Vagina (tissue), 2 donors: ENCODE measurements around the gene CD22. TPM values are rescaled to one million over a fixed set of nuclear protein-coding genes. Genes with fewer than 3 reads are reported as not detected.

Experiments used
- DNase-seq, 2 donors: peaks; one replicate each; pipeline ENCODE4 v3.0.0-alpha.2; 2017; ENCODE audit errors: extremely low spot score in 2 of 2
- H3K27ac ChIP-seq: fragments of 200-600 bp; sonication (generic); one replicate; pipeline ENCODE4 v1.5.1; 2019
- H3K27me3 ChIP-seq: fragments of 200-600 bp; sonication (generic); one replicate; pipeline ENCODE4 v1.5.1; 2019
- H3K36me3 ChIP-seq, 2 donors: fragments of 200-600 bp; sonication (generic); one replicate each; pipeline ENCODE4 v1.5.1; 2017 to 2019
- H3K4me1 ChIP-seq: fragments of 200-600 bp; sonication (generic); one replicate; pipeline ENCODE4 v1.5.1; 2019
- H3K4me3 ChIP-seq, 2 donors: fragments of 200-600 bp; sonication (generic); 1 replicate in 1 of 2; 2 replicates in 1 of 2; pipeline ENCODE4 v1.5.1; 2016 to 2019
- H3K9me3 ChIP-seq: fragments of 200-600 bp; sonication (generic); one replicate; pipeline ENCODE4 v1.5.1; 2019
- POLR2A ChIP-seq, 2 donors: fragments of 450-650 bp; IDR thresholded peaks; one replicate each; pipeline ENCODE4 v1.6.1; 2017; ENCODE audit warnings: antibody characterized with exemption in 2 of 2, mild to moderate bottlenecking in 2 of 2, moderate library complexity in 2 of 2
- POLR2AphosphoS5 ChIP-seq, 2 donors: sonication (generic); formaldehyde crosslinking; IDR thresholded peaks; one replicate each; pipeline ENCODE4 v1.9.0; 2017; ENCODE audit warnings: antibody characterized with exemption in 2 of 2, mild to moderate bottlenecking in 2 of 2, low read depth in 1 of 2; ENCODE audit not compliant: insufficient read depth in 1 of 2
- intact Hi-C: fragments of 100-400 bp; cut with DNase I; formaldehyde crosslinking; loops from one replicate; pipeline ENCODE4 v1.15.1; 2023
- total RNA-seq: library from RNA; depleted of rRNA; stranded (reverse); fragments of >200 nt; gene quantifications from one replicate; pipeline ENCODE4 v1.2.3, GENCODE V29; 2016
- TF ChIP-seq, protein P1 (sequence below), 3 experiments: fragments of 450-650 bp in 2 of 3; fragments of 200-600 bp in 1 of 3; sonication (generic) in 1 of 3; IDR thresholded peaks; one replicate each; pipeline ENCODE4 v1.5.1; 2017 to 2019; ENCODE audit warnings: antibody characterized with exemption in 3 of 3, mild to moderate bottlenecking in 2 of 3, moderate library complexity in 2 of 3

Gene CD22
- total RNA-seq, 1 donor from 2014 or later: 7.6 TPM

- intact Hi-C loops: no loop called here
- H3K9me3 ChIP-seq: no peaks in the 10 kb centered on the region
- H3K27ac ChIP-seq: no peak overlapping the region
- H3K27me3 ChIP-seq: no peaks in the 10 kb centered on the region
- no peak overlapping the region for H3K4me3 ChIP-seq
- H3K4me1 ChIP-seq: no peaks in the 10 kb centered on the region
- no peak for TF ChIP-seq POLR2AphosphoS5 (IDR thresholded peaks at IDR 0.05; ENCODE audit: insufficient read depth in 1 of 2, low read depth in 1 of 2)
- TF ChIP-seq, protein P1, sequence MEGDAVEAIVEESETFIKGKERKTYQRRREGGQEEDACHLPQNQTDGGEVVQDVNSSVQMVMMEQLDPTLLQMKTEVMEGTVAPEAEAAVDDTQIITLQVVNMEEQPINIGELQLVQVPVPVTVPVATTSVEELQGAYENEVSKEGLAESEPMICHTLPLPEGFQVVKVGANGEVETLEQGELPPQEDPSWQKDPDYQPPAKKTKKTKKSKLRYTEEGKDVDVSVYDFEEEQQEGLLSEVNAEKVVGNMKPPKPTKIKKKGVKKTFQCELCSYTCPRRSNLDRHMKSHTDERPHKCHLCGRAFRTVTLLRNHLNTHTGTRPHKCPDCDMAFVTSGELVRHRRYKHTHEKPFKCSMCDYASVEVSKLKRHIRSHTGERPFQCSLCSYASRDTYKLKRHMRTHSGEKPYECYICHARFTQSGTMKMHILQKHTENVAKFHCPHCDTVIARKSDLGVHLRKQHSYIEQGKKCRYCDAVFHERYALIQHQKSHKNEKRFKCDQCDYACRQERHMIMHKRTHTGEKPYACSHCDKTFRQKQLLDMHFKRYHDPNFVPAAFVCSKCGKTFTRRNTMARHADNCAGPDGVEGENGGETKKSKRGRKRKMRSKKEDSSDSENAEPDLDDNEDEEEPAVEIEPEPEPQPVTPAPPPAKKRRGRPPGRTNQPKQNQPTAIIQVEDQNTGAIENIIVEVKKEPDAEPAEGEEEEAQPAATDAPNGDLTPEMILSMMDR (IDR thresholded peaks at IDR 0.05): no peak
- no peak for TF ChIP-seq POLR2A (IDR thresholded peaks at IDR 0.05)
- no peak for DNase-seq
- H3K36me3 ChIP-seq: no peaks in the 10 kb centered on the region
Measured at GRCh38 chr19:35292421-35293362, 36.3 kb upstream of the CD22 start.

DNA sequence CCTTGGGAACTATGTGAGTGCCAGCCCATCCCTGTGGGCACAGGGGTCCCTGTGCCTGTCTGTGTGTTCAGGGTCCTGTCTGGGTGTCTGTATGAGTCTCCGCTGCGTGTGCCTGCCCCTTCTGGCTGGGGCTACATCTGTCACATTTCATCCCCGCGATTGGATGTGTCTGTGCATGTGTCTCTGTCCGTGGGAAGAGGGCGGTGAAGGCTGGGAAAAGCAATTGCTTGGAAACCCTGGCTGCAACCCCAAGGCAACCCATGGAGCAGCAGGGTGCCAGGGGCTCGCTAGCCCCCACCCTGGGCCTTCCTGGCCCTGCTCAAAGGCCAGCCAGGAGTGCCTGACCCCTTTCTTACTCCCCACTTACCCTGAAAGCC, 35.6 kb upstream of the CD22 start:
- Histone ChIP-seq H3K36me3 (no peaks in the 10 kb centered on the region), H3K27ac (no peak overlapping the region), H3K4me1 (no peaks in the 10 kb centered on the region), H3K27me3 (no peaks in the 10 kb centered on the region), H3K9me3 (no peaks in the 10 kb centered on the region), H3K4me3 (no peak overlapping the region)
- DNase-seq: no peak
- intact Hi-C loops: no loop called here
- TF ChIP-seq POLR2A (IDR thresholded peaks at IDR 0.05) (no peak), POLR2AphosphoS5 (IDR thresholded peaks at IDR 0.05; ENCODE audit: insufficient read depth in 1 of 2, low read depth in 1 of 2) (no peak)
- TF ChIP-seq, protein P1 (IDR thresholded peaks at IDR 0.05): no peak

- Histone ChIP-seq H3K4me1 (no peaks in the 10 kb centered on the region), H3K27me3 (no peaks in the 10 kb centered on the region), H3K36me3 (no peaks in the 10 kb centered on the region), H3K9me3 (no peaks in the 10 kb centered on the region), H3K27ac (no peak overlapping the region), H3K4me3 (no peak overlapping the region)
- no peak for TF ChIP-seq POLR2A (IDR thresholded peaks at IDR 0.05)
- TF ChIP-seq, protein P1 (IDR thresholded peaks at IDR 0.05): no peak
- TF ChIP-seq POLR2AphosphoS5 (IDR thresholded peaks at IDR 0.05; ENCODE audit: insufficient read depth in 1 of 2, low read depth in 1 of 2): no peak
- DNase-seq: no peak
- intact Hi-C loops: no loop called here
Measured at GRCh38 chr19:35293808-35294207, 35.2 kb upstream of the CD22 start.

- intact Hi-C loops: no loop called here
- no peak for DNase-seq
- no peaks in the 10 kb centered on the region for H3K27me3 ChIP-seq
Measured at GRCh38 chr19:35294328-35294727, 34.7 kb upstream of the CD22 start.

More at GRCh38 chr19:35294328-35294727, 34.7 kb upstream of the CD22 start:
- TF ChIP-seq, protein P1 (IDR thresholded peaks at IDR 0.05): no peak
- TF ChIP-seq POLR2A (IDR thresholded peaks at IDR 0.05) (no peak), POLR2AphosphoS5 (IDR thresholded peaks at IDR 0.05; ENCODE audit: insufficient read depth in 1 of 2, low read depth in 1 of 2) (no peak)
- Histone ChIP-seq H3K9me3 (no peaks in the 10 kb centered on the region), H3K4me3 (no peak overlapping the region), H3K27ac (no peak overlapping the region), H3K4me1 (no peaks in the 10 kb centered on the region), H3K36me3 (no peaks in the 10 kb centered on the region)
